ENCODE results near the gene DDX25. TPM values are rescaled to one million over a fixed set of nuclear protein-coding genes. Genes with fewer than 3 reads are reported as not detected.

The DDX25 gene
- total RNA-seq, 4 donors from 2014 or later, result 1.5 TPM; not detected in 3

DNA sequence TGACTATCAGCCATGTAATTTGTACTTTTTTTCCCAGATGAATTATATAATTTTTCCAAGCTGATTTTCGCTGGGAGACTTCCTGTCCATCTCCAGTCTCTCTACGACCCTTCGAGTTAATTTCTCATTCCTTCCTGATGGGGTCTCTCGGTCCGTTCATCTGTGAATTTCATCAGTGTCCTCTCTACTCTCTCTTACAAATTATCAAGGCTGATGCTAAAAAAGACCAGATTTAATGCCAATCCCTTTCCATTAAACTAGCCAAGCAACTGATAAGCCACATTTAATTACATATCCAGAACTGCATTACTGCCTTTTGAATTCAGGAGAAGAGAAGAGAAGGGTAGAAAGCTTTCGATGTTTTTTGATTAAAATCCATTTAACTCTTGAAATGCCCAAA lies 67.3 kb downstream of the DDX25 start:
- no peaks in the 10 kb centered on the region for H3K9me3 ChIP-seq
- in situ Hi-C loops (cut with MboI; ENCODE audit: low pct_ligation_motif_present in 1 of 4, low pct_unique_long_range_greater_than_20kb in 1 of 4, low sequenced_read_pairs in 3 of 4), result no loop called here
- WGBS, 2 donors (ENCODE audit: low coverage in 1 of 2), result 63 to 77% methylated on average over 5 to 6 of the region's 6 CpGs

DNA sequence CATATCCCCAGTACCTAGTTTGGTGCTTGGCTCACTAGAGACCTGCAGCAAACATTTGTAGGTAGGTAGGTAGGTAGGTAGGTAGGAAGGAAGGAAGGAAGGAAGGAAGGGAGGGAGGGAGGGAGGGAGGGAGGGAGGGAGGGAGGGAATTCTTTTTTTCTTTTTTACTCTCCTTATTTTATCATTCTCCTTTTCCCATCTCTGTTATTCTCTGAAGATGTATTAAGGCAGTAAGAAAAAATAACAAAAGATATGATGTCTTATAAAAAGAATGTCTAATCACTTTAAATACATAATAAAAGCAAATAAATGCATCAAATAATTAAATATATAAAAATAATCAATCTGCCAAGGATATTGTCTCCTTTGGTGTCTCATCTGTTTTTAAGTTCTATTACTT lies 70.0 kb downstream of the DDX25 start:
- intact Hi-C loops (cut with DNase I; ENCODE audit: low total_unique reads), result no loop called here
- Histone ChIP-seq H3K4me1 (no peaks in the 10 kb centered on the region), H3K9me3 (no peaks in the 10 kb centered on the region), H3K36me3 (no peaks in the 10 kb centered on the region), H3K27ac (no peak overlapping the region), H3K27me3 (no peaks in the 10 kb centered on the region), H3K4me3 (no peak overlapping the region)
- in situ Hi-C loops (cut with MboI; ENCODE audit: low pct_ligation_motif_present in 1 of 4, low pct_unique_long_range_greater_than_20kb in 1 of 4, low sequenced_read_pairs in 3 of 4), result no loop called here
- no peak for DNase-seq
- TF ChIP-seq POLR2A (IDR thresholded peaks at IDR 0.05) (no peak), POLR2AphosphoS5 (IDR thresholded peaks at IDR 0.05) (no peak), EP300 (IDR thresholded peaks at IDR 0.05; ENCODE audit: low read depth) (no peak)
- TF ChIP-seq, protein P1, sequence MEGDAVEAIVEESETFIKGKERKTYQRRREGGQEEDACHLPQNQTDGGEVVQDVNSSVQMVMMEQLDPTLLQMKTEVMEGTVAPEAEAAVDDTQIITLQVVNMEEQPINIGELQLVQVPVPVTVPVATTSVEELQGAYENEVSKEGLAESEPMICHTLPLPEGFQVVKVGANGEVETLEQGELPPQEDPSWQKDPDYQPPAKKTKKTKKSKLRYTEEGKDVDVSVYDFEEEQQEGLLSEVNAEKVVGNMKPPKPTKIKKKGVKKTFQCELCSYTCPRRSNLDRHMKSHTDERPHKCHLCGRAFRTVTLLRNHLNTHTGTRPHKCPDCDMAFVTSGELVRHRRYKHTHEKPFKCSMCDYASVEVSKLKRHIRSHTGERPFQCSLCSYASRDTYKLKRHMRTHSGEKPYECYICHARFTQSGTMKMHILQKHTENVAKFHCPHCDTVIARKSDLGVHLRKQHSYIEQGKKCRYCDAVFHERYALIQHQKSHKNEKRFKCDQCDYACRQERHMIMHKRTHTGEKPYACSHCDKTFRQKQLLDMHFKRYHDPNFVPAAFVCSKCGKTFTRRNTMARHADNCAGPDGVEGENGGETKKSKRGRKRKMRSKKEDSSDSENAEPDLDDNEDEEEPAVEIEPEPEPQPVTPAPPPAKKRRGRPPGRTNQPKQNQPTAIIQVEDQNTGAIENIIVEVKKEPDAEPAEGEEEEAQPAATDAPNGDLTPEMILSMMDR (IDR thresholded peaks at IDR 0.05), result no peak

More for the DNA sequence above, 67.3 kb downstream of the DDX25 start:
- H3K36me3 ChIP-seq, result no peaks in the 10 kb centered on the region
- H3K4me3 ChIP-seq, result no peak overlapping the region
- H3K4me1 ChIP-seq, result peaks cover 0 to 7% (median 2%) of the 10 kb centered on the region in 4 donors
- no peak overlapping the region for H3K27ac ChIP-seq
- no peak for DNase-seq
- intact Hi-C loops (cut with DNase I; ENCODE audit: low total_unique reads), result no loop called here
- H3K27me3 ChIP-seq, result no peaks in the 10 kb centered on the region
- TF ChIP-seq POLR2AphosphoS5 (IDR thresholded peaks at IDR 0.05) (no peak), EP300 (IDR thresholded peaks at IDR 0.05; ENCODE audit: low read depth) (no peak), POLR2A (IDR thresholded peaks at IDR 0.05) (no peak)
- TF ChIP-seq, protein P1 (IDR thresholded peaks at IDR 0.05), result no peak

DNA sequence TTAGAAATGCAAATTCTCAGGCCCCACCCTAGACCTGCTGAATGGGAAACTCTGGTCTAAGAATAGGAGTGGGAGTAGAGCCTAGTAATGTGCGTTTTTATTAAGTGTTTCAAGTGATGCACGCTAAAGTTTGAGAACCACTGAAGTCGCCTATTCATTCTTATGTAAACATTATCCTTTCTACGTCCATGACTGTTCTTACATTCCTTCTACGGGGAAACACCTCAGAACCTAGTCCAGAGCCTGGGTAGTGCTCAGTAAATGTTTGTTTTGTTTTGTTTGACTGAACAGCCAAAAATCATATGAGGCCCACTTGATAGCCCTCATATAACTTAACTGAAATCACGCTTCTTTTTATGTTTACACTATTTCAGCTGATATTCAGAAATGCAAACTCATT lies 71.3 kb downstream of the DDX25 start:
- H3K9me3 ChIP-seq, result no peaks in the 10 kb centered on the region
- no peak for DNase-seq
- no peak for TF ChIP-seq EP300 (IDR thresholded peaks at IDR 0.05; ENCODE audit: low read depth)
- no peak for TF ChIP-seq POLR2A (IDR thresholded peaks at IDR 0.05)
- TF ChIP-seq, protein P1 (IDR thresholded peaks at IDR 0.05), result no peak
- no peaks in the 10 kb centered on the region for H3K4me1 ChIP-seq
- in situ Hi-C loops (cut with MboI; ENCODE audit: low pct_ligation_motif_present in 1 of 4, low pct_unique_long_range_greater_than_20kb in 1 of 4, low sequenced_read_pairs in 3 of 4) (no loop called here), intact Hi-C loops (cut with DNase I; ENCODE audit: low total_unique reads) (no loop called here)
- H3K36me3 ChIP-seq, result no peaks in the 10 kb centered on the region
- no peak overlapping the region for H3K4me3 ChIP-seq
- WGBS, 2 donors (ENCODE audit: low coverage in 1 of 2), result 43 to 67% methylated on average over 4 to 6 of the region's 6 CpGs
- H3K27me3 ChIP-seq, result no peaks in the 10 kb centered on the region
- H3K27ac ChIP-seq, result no peak overlapping the region

DNA sequence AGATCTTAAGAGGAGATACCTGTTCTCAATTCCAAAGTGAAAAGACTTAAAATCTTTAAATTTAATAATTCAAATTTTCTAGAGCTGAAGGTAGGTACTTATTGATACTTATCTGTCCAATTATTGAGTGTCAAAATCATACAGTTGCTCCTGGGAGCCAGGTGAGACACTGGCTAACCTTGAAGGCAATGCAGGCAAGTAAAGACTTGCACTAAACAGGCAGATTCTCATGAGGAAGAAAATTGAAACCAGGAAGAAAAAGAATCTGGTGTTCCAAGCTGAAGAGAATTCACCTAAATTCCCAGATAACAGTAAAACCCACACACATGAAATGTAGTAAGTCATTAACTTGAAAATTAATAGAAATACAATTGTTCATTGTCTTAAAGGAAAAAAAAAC lies 71.8 kb downstream of the DDX25 start:
- no peak for DNase-seq
- TF ChIP-seq POLR2AphosphoS5 (IDR thresholded peaks at IDR 0.05), result no peak
- TF ChIP-seq POLR2A (IDR thresholded peaks at IDR 0.05), result no peak
- TF ChIP-seq, protein P1 (IDR thresholded peaks at IDR 0.05), result no peak
- no peak for TF ChIP-seq EP300 (IDR thresholded peaks at IDR 0.05; ENCODE audit: low read depth)
- Histone ChIP-seq H3K9me3 (no peaks in the 10 kb centered on the region), H3K27ac (no peak overlapping the region), H3K27me3 (no peaks in the 10 kb centered on the region), H3K4me3 (no peak overlapping the region), H3K4me1 (no peaks in the 10 kb centered on the region), H3K36me3 (no peaks in the 10 kb centered on the region)
- intact Hi-C loops (cut with DNase I; ENCODE audit: low total_unique reads) (no loop called here), in situ Hi-C loops (cut with MboI; ENCODE audit: low pct_ligation_motif_present in 1 of 4, low pct_unique_long_range_greater_than_20kb in 1 of 4, low sequenced_read_pairs in 3 of 4) (no loop called here)

All from transverse colon (tissue), 4 donors.